Mammary epithelial cell (primary cell): ENCODE measurements around the gene MLN.

Experiments
- EZH2 ChIP-seq: IDR thresholded peaks from 2 replicates; pipeline ENCODE4 v1.6.1; 2012; ENCODE audit warnings: low read length, inconsistent platforms, borderline replicate concordance
- TF ChIP-seq, protein P1 (sequence below), 2 donors: IDR thresholded peaks in 1 of 2; conservative IDR thresholded peaks in 1 of 2; 2 replicates each; pipeline ENCODE4 v1.5.1; 2011 to 2012; ENCODE audit warnings: inconsistent platforms in 2 of 2, low read length in 2 of 2, mild to moderate bottlenecking in 2 of 2, control low read depth in 1 of 2, low read depth in 1 of 2; ENCODE audit not compliant: insufficient read depth in 1 of 2; ENCODE audit errors: extremely low read depth in 1 of 2

DNA sequence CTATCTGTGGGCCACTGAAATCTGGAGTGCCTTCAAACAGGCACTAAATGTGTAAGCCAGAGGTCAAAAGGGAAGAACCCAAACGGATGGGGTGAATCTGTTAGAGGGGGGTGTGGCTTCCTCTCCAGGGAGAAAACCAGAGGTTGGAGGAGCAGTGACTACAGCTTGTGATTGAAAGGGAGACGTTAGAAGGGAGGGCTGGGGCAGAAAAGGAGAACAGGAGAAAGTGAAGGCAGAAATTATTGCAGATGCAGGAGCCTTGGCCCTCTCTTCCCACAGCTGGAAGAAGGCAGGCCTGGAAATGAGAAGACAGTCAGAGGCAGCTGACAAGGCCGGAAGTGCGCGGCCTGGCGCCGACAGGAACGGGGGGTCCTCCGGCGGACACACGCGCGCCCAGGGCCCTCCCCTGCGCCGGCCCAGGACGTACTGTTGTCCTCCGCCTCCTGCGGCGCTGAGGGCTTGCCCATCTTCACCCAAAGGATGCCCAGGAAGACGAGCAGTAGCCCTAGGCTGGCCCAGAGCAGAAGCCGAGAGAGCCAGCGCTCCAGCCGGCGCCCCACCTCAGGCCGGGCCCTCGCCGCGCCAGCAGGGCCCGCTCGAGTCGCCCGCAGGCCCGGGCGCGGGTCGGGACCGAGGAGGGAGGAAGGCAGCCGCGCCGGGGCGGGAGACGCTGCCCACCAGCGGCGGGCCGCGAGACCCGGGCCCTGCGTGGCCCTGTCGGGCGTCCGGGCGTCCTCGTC lies 15.7 kb downstream of the MLN start:
- TF ChIP-seq, protein P1, sequence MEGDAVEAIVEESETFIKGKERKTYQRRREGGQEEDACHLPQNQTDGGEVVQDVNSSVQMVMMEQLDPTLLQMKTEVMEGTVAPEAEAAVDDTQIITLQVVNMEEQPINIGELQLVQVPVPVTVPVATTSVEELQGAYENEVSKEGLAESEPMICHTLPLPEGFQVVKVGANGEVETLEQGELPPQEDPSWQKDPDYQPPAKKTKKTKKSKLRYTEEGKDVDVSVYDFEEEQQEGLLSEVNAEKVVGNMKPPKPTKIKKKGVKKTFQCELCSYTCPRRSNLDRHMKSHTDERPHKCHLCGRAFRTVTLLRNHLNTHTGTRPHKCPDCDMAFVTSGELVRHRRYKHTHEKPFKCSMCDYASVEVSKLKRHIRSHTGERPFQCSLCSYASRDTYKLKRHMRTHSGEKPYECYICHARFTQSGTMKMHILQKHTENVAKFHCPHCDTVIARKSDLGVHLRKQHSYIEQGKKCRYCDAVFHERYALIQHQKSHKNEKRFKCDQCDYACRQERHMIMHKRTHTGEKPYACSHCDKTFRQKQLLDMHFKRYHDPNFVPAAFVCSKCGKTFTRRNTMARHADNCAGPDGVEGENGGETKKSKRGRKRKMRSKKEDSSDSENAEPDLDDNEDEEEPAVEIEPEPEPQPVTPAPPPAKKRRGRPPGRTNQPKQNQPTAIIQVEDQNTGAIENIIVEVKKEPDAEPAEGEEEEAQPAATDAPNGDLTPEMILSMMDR (conservative IDR thresholded peaks at IDR 0.05 in 1 of 2, IDR thresholded peaks at IDR 0.05 in 1 of 2; ENCODE audit: extremely low read depth in 1 of 2, insufficient read depth in 1 of 2, low read depth in 1 of 2, low read length in 2 of 2): no peak
- no peak for TF ChIP-seq EZH2
